ENCODE measurements around the gene UGT1A4.
A peak's percentile ranks its signal among the peaks of the same experiment; 100 is the strongest.

- TF ChIP-seq POLR2A (IDR thresholded peaks at IDR 0.05) (peak in 1 of 2 donors; percentile 50), CTCF (IDR thresholded peaks at IDR 0.05) (no peak)
These were observed 12.5 kb upstream of the UGT1A4 start for GRCh38 chr2:233705911-233706506.

All from thyroid gland (tissue), 4 donors.